OCI-LY3 (cell line): ENCODE results near the gene IMMP2L.

Experiments
- CTCF ChIP-seq: fragments of 200-600, 300-600 bp; sonication (generic); IDR thresholded peaks from 2 replicates; pipeline ENCODE4 v1.5.1; 2014; ENCODE audit warnings: antibody characterized with exemption, low read length, low read depth
- EZH2phosphoT487 ChIP-seq: fragments of 200-600 bp; shearing (Covaris generic); IDR thresholded peaks from 2 replicates; pipeline ENCODE4 v1.6.1; 2018; ENCODE audit warnings: antibody characterized with exemption, mixed run types, low read depth

DNA sequence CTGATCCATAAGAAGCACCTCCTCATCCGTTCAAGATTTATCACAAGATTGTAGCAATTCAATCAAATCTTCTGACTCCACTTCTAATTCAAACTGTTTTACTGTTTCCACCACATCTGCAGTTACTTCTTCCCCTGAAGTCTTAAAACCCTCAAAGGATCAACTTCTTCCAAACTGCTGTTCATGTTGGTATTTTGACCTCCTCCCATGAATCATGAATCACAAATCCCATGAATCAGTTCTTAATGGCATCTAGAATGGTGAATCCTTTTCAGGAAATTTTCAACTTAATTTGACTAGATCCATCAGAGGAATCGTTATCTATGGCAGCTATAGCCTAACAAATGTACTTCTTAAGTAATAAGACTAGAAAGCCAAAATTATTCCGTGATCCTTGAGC lies 122.3 kb downstream of the IMMP2L start:
- no peak for TF ChIP-seq CTCF
- no peak for TF ChIP-seq EZH2phosphoT487
